IgD-negative memory B cell (primary cell): ENCODE data around the gene SYF2. TPM values are rescaled to one million over a fixed set of nuclear protein-coding genes. Genes with fewer than 3 reads are reported as not detected.
"Not testable (repeated sequence)": the region's sequence is repeated elsewhere in the genome, so short reads cannot be mapped to it uniquely, and the experiment has no call there.

Experiments used
- H3K27ac Mint-ChIP-seq, 3 donors: one replicate each; pipeline ENCODE4 v1.8.0; 2020 to 2022; ENCODE audit warnings: mild to moderate bottlenecking in 3 of 3, mixed read lengths in 3 of 3, moderate library complexity in 1 of 3
- H3K27me3 Mint-ChIP-seq: one replicate; pipeline ENCODE4 v1.8.0; 2021; ENCODE audit warnings: mixed read lengths
- H3K36me3 Mint-ChIP-seq: one replicate; pipeline ENCODE4 v1.8.0; 2020; ENCODE audit warnings: mild to moderate bottlenecking, mixed read lengths
- H3K4me1 Mint-ChIP-seq, 3 donors: one replicate each; pipeline ENCODE4 v1.8.0; 2020 to 2022; ENCODE audit warnings: mixed read lengths in 3 of 3, mild to moderate bottlenecking in 1 of 3
- H3K4me3 Mint-ChIP-seq, 4 donors: one replicate each; pipeline ENCODE4 v1.8.0; 2020 to 2022; ENCODE audit warnings: mild to moderate bottlenecking in 4 of 4, mixed read lengths in 4 of 4, moderate library complexity in 3 of 4
- H3K9me3 Mint-ChIP-seq, 3 donors: one replicate each; pipeline ENCODE4 v1.8.0; 2020 to 2021; ENCODE audit warnings: mixed read lengths in 3 of 3, mild to moderate bottlenecking in 1 of 3
- polyA plus RNA-seq: library from polyadenylated mRNA; unstranded; fragments of 300-500 nt; fragmentation: Illumina TruSeq; gene quantifications from one replicate; pipeline ENCODE4 v1.2.3, GENCODE V29; 2021

The SYF2 gene
- polyA plus RNA-seq, 1 donor from 2014 or later = 91.2 TPM

GRCh38 chr1:25187904-25188303 lies 44.4 kb downstream of the SYF2 start:
- not testable (repeated sequence) for H3K9me3 Mint-ChIP-seq, H3K4me1 Mint-ChIP-seq, H3K27ac Mint-ChIP-seq, H3K36me3 Mint-ChIP-seq, H3K4me3 Mint-ChIP-seq, H3K27me3 Mint-ChIP-seq

GRCh38 chr1:25187077-25187476 lies 45.2 kb downstream of the SYF2 start:
- Mint-ChIP-seq H3K27ac (no peak overlapping the region), H3K36me3 (no peaks in the 10 kb centered on the region), H3K9me3 (no peaks in the 10 kb centered on the region), H3K27me3 (peaks cover 5% of the 10 kb centered on the region), H3K4me3 (no peak overlapping the region), H3K4me1 (no peaks in the 10 kb centered on the region)

- Mint-ChIP-seq H3K9me3 (no peaks in the 10 kb centered on the region), H3K36me3 (no peaks in the 10 kb centered on the region), H3K27me3 (peaks cover 5% of the 10 kb centered on the region), H3K4me3 (no peak overlapping the region), H3K27ac (no peak overlapping the region), H3K4me1 (no peaks in the 10 kb centered on the region)
Observed at GRCh38 chr1:25186161-25187007, 45.9 kb downstream of the SYF2 start.

GRCh38 chr1:25185409-25186160 lies 46.7 kb downstream of the SYF2 start:
- Mint-ChIP-seq H3K9me3 (no peaks in the 10 kb centered on the region), H3K4me1 (no peaks in the 10 kb centered on the region), H3K27me3 (peaks cover 5% of the 10 kb centered on the region), H3K36me3 (no peaks in the 10 kb centered on the region), H3K27ac (no peak overlapping the region), H3K4me3 (no peak overlapping the region)

- H3K27me3 Mint-ChIP-seq = peaks cover 5% of the 10 kb centered on the region
- H3K36me3 Mint-ChIP-seq = no peaks in the 10 kb centered on the region
- peak overlapping the region in 1 of 3 donors; percentile 20 for H3K27ac Mint-ChIP-seq
- no peaks in the 10 kb centered on the region for H3K9me3 Mint-ChIP-seq
- H3K4me3 Mint-ChIP-seq = no peak overlapping the region
- no peaks in the 10 kb centered on the region for H3K4me1 Mint-ChIP-seq
Observed at GRCh38 chr1:25184001-25184762, 48.1 kb downstream of the SYF2 start.

- Mint-ChIP-seq H3K9me3 (peaks cover 0 to 1% (median 0%) of the 10 kb centered on the region in 3 donors), H3K4me3 (no peak overlapping the region), H3K36me3 (no peaks in the 10 kb centered on the region), H3K4me1 (no peaks in the 10 kb centered on the region), H3K27me3 (peaks cover 5% of the 10 kb centered on the region), H3K27ac (peak overlapping the region in 1 of 3 donors; percentile 20)
Observed at GRCh38 chr1:25183126-25183980, 48.9 kb downstream of the SYF2 start.

- no peak overlapping the region for H3K27ac Mint-ChIP-seq
- H3K4me1 Mint-ChIP-seq = no peaks in the 10 kb centered on the region
- H3K36me3 Mint-ChIP-seq = no peaks in the 10 kb centered on the region
- no peak overlapping the region for H3K4me3 Mint-ChIP-seq
- H3K27me3 Mint-ChIP-seq = peaks cover 5% of the 10 kb centered on the region
- H3K9me3 Mint-ChIP-seq = peaks cover 0 to 3% (median 1%) of the 10 kb centered on the region in 3 donors
Observed at GRCh38 chr1:25182629-25183028, 49.7 kb downstream of the SYF2 start.

GRCh38 chr1:25180996-25181395 lies 51.3 kb downstream of the SYF2 start:
- Mint-ChIP-seq H3K36me3 (no peaks in the 10 kb centered on the region), H3K4me3 (no peak overlapping the region)

GRCh38 chr1:25178917-25179561 lies 53.3 kb downstream of the SYF2 start:
- Mint-ChIP-seq H3K9me3 (peaks cover 4 to 21% (median 7%) of the 10 kb centered on the region in 3 donors), H3K27ac (no peak overlapping the region), H3K36me3 (no peaks in the 10 kb centered on the region), H3K4me3 (no peak overlapping the region), H3K4me1 (no peaks in the 10 kb centered on the region), H3K27me3 (peaks cover 2% of the 10 kb centered on the region)

More at GRCh38 chr1:25180996-25181395, 51.3 kb downstream of the SYF2 start:
- no peaks in the 10 kb centered on the region for H3K4me1 Mint-ChIP-seq
- H3K27ac Mint-ChIP-seq = no peak overlapping the region
- H3K27me3 Mint-ChIP-seq = peaks cover 5% of the 10 kb centered on the region
- H3K9me3 Mint-ChIP-seq = peaks cover 3 to 17% (median 7%) of the 10 kb centered on the region in 3 donors

- Mint-ChIP-seq H3K27ac (no peak overlapping the region), H3K4me3 (no peak overlapping the region), H3K4me1 (no peaks in the 10 kb centered on the region), H3K36me3 (peaks cover 2% of the 10 kb centered on the region), H3K27me3 (no peaks in the 10 kb centered on the region), H3K9me3 (peaks cover 4 to 21% (median 9%) of the 10 kb centered on the region in 3 donors)
Observed at GRCh38 chr1:25174730-25175612, 57.3 kb downstream of the SYF2 start.

GRCh38 chr1:25174363-25174729 lies 58.0 kb downstream of the SYF2 start:
- H3K36me3 Mint-ChIP-seq = peaks cover 2% of the 10 kb centered on the region
- no peaks in the 10 kb centered on the region for H3K4me1 Mint-ChIP-seq
- H3K4me3 Mint-ChIP-seq = no peak overlapping the region
- H3K27me3 Mint-ChIP-seq = no peaks in the 10 kb centered on the region
- H3K9me3 Mint-ChIP-seq = peaks cover 4 to 21% (median 9%) of the 10 kb centered on the region in 3 donors
- no peak overlapping the region for H3K27ac Mint-ChIP-seq

- Mint-ChIP-seq H3K27ac (no peak overlapping the region), H3K27me3 (no peaks in the 10 kb centered on the region), H3K4me1 (no peaks in the 10 kb centered on the region), H3K9me3 (peaks cover 4 to 21% (median 9%) of the 10 kb centered on the region in 3 donors), H3K36me3 (peaks cover 2% of the 10 kb centered on the region), H3K4me3 (no peak overlapping the region)
Observed at GRCh38 chr1:25173809-25174340, 58.4 kb downstream of the SYF2 start.
